HG02610 (cell line): Measurements from ENCODE around the gene OVCA2.
A peak's percentile ranks its signal among the peaks of the same experiment; 100 is the strongest.

Experiments used
- ATAC-seq: cut with Tn5 transposase; IDR thresholded peaks from one replicate; pipeline ENCODE4 v1.9.1; 2021; ENCODE audit warnings: mild to moderate bottlenecking, moderate library complexity; ENCODE audit not compliant: unreplicated experiment

Gene OVCA2

GRCh38 chr17:2041561-2042389, at the start of gene OVCA2:
Gene OVCA2 (plus strand): TSS chr17:2042022. CDS start chr17:2042048, 26 bp downstream.
- ATAC-seq, result peak; percentile 87

GRCh38 chr17:1992541-1992940, 49.3 kb upstream of the OVCA2 start:
- ATAC-seq, result no peak

GRCh38 chr17:1994707-1995106, 47.1 kb upstream of the OVCA2 start:
- no peak for ATAC-seq

- no peak for ATAC-seq
These were observed 46.4 kb upstream of the OVCA2 start for GRCh38 chr17:1995321-1995892.

GRCh38 chr17:1995907-1996799, 45.7 kb upstream of the OVCA2 start:
- no peak for ATAC-seq

- no peak for ATAC-seq
These were observed 45.0 kb upstream of the OVCA2 start for GRCh38 chr17:1996800-1997288.

GRCh38 chr17:1997289-1997926, 44.4 kb upstream of the OVCA2 start:
- ATAC-seq, result no peak

GRCh38 chr17:1997927-1998742, 43.7 kb upstream of the OVCA2 start:
- ATAC-seq, result no peak

GRCh38 chr17:1999557-2000251, 42.1 kb upstream of the OVCA2 start:
- no peak for ATAC-seq

GRCh38 chr17:2002767-2003329, 39.0 kb upstream of the OVCA2 start:
- no peak for ATAC-seq

GRCh38 chr17:2003525-2003924, 38.3 kb upstream of the OVCA2 start:
- ATAC-seq, result no peak

GRCh38 chr17:2004435-2004952, 37.3 kb upstream of the OVCA2 start:
- no peak for ATAC-seq

GRCh38 chr17:2008332-2009126, 33.3 kb upstream of the OVCA2 start:
- ATAC-seq, result no peak

GRCh38 chr17:2009737-2010136, 32.1 kb upstream of the OVCA2 start:
- ATAC-seq, result no peak

- ATAC-seq, result no peak
These were observed 30.1 kb upstream of the OVCA2 start for GRCh38 chr17:2011411-2012371.

- ATAC-seq, result no peak
These were observed 29.3 kb upstream of the OVCA2 start for GRCh38 chr17:2012499-2012898.
